Endothelial cell of umbilical vein (primary cell): Measurements from ENCODE around the gene RTN3. TPM values are rescaled to one million over a fixed set of nuclear protein-coding genes. Genes with fewer than 3 reads are reported as not detected.

Experiments used
- polyA plus RNA-seq, 4 experiments: library from polyadenylated mRNA; depleted of rRNA in 3 of 4; stranded (reverse) in 3 of 4; unstranded in 1 of 4; fragments of >200 nt; gene quantifications; 2 replicates each; pipeline versions ENCODE4 v1.2.1 to v1.2.3, GENCODE V29; 2011 to 2012; ENCODE audit warnings: missing spikeins in 1 of 4
- small RNA-seq: library from RNA; depleted of rRNA; stranded (forward); fragments of <200 nt; gene quantifications from one replicate; pipeline ENCODE3, GENCODE V24; 2012; ENCODE audit warnings: low replicate concordance, low read depth; ENCODE audit not compliant: insufficient read depth, insufficient read length
- total RNA-seq: library from RNA; stranded (reverse); gene quantifications from 2 replicates; pipeline ENCODE4 v1.2.3, GENCODE V29; 2021

RTN3 gene
- total and polyA plus RNA-seq, 2 donors (not counting 3 experiments of a cell fraction or from before 2014, with no cell fraction given) = 90.6 to 112 TPM

Small RNA genes lying within 50 kb of the gene (small RNA-seq; reads per million reads assigned to genes)
- not detected for gene AP000753.3
- not detected for gene RN7SL596P

Other genes starting within 250 kb of the RTN3 start
- not detected in 2 replicates for gene PLAAT5, start 190.3 kb upstream of the RTN3 start, total RNA-seq
- gene PLAAT5, start 190.3 kb upstream of the RTN3 start, polyA plus RNA-seq = not detected in 2 replicates
- gene LGALS12, start 175.4 kb upstream of the RTN3 start, total RNA-seq = not detected in 2 replicates
- not detected in 2 replicates for gene LGALS12, start 175.4 kb upstream of the RTN3 start, polyA plus RNA-seq
- gene PLAAT4, start 144.7 kb upstream of the RTN3 start, total RNA-seq = 0.95 TPM in 1 of 2 replicates, not detected in the other
- 0.88 and 1.7 TPM in 2 replicates for gene PLAAT4, start 144.7 kb upstream of the RTN3 start, polyA plus RNA-seq
- gene PLAAT2, start 118.1 kb upstream of the RTN3 start, total RNA-seq = not detected in 2 replicates
- 0.40 TPM in 1 of 2 replicates, not detected in the other for gene PLAAT2, start 118.1 kb upstream of the RTN3 start, polyA plus RNA-seq
- gene PLAAT3, start 67.1 kb upstream of the RTN3 start, total RNA-seq = 22.8 and 24.2 TPM in 2 replicates
- gene PLAAT3, start 67.1 kb upstream of the RTN3 start, polyA plus RNA-seq = 37.0 and 40.2 TPM in 2 replicates
- gene ATL3, start 10.1 kb upstream of the RTN3 start, total RNA-seq = 70.0 and 70.2 TPM in 2 replicates
- gene ATL3, start 10.1 kb upstream of the RTN3 start, polyA plus RNA-seq = 21.7 and 25.0 TPM in 2 replicates
- gene ZFTA, start 87.3 kb downstream of the RTN3 start, total RNA-seq = 25.2 and 32.0 TPM in 2 replicates
- 9.9 and 10.5 TPM in 2 replicates for gene ZFTA, start 87.3 kb downstream of the RTN3 start, polyA plus RNA-seq
- 51.5 and 54.5 TPM in 2 replicates for gene SPINDOC, start 132.0 kb downstream of the RTN3 start, total RNA-seq
- gene SPINDOC, start 132.0 kb downstream of the RTN3 start, polyA plus RNA-seq = 29.4 and 33.8 TPM in 2 replicates
- gene MARK2, start 157.6 kb downstream of the RTN3 start, total RNA-seq = 33.4 and 34.7 TPM in 2 replicates
- 16.6 and 16.7 TPM in 2 replicates for gene MARK2, start 157.6 kb downstream of the RTN3 start, polyA plus RNA-seq
- gene RCOR2, start 235.7 kb downstream of the RTN3 start, total RNA-seq = 0.13 and 1.7 TPM in 2 replicates
- gene RCOR2, start 235.7 kb downstream of the RTN3 start, polyA plus RNA-seq = 0.43 and 0.63 TPM in 2 replicates